Left kidney (tissue), 2 donors: ENCODE results near the gene NLRC4. TPM values are rescaled to one million over a fixed set of nuclear protein-coding genes. Genes with fewer than 3 reads are reported as not detected.
"Not testable (repeated sequence)": the region's sequence is repeated elsewhere in the genome, so short reads cannot be mapped to it uniquely, and the experiment has no call there.

Source experiments
- DNase-seq: peaks from one replicate; pipeline ENCODE4 v3.0.0-alpha.2; 2013
- polyA plus RNA-seq: library from polyadenylated mRNA; unstranded; fragments of 120-200 nt; gene quantifications from one replicate; pipeline ENCODE4 v1.2.1, GENCODE V29; 2013; ENCODE audit not compliant: insufficient read length

NLRC4 gene
- polyA plus RNA-seq, 1 donor = 1.0 TPM

- DNase-seq = no peak
Measured at GRCh38 chr2:32242331-32242730, 22.4 kb downstream of the NLRC4 start.

- DNase-seq = no peak
Measured at GRCh38 chr2:32237996-32238395, 26.7 kb downstream of the NLRC4 start.

- DNase-seq = no peak
Measured at GRCh38 chr2:32237488-32237887, 27.2 kb downstream of the NLRC4 start.

- DNase-seq = no peak
Measured at GRCh38 chr2:32235315-32235714, 29.4 kb downstream of the NLRC4 start.

GRCh38 chr2:32231959-32232358, 32.7 kb downstream of the NLRC4 start:
- no peak for DNase-seq

- DNase-seq = no peak
Measured at GRCh38 chr2:32229635-32230034, 35.1 kb downstream of the NLRC4 start.

GRCh38 chr2:32228181-32228580, 36.5 kb downstream of the NLRC4 start:
- no peak for DNase-seq

GRCh38 chr2:32227492-32227891, 37.2 kb downstream of the NLRC4 start:
- DNase-seq = no peak

- no peak for DNase-seq
Measured at GRCh38 chr2:32222966-32223365, 41.7 kb downstream of the NLRC4 start.

GRCh38 chr2:32220445-32220844, 44.2 kb downstream of the NLRC4 start:
- no peak for DNase-seq

GRCh38 chr2:32212295-32212694, 52.4 kb downstream of the NLRC4 start:
- DNase-seq = no peak

- DNase-seq = no peak
Measured at GRCh38 chr2:32210767-32211408, 53.8 kb downstream of the NLRC4 start.

GRCh38 chr2:32203428-32203827, 61.3 kb downstream of the NLRC4 start:
- DNase-seq = not testable (repeated sequence)

GRCh38 chr2:32200814-32201213, 63.9 kb downstream of the NLRC4 start:
- DNase-seq = no peak

- DNase-seq = no peak
Measured at GRCh38 chr2:32192418-32192817, 72.3 kb downstream of the NLRC4 start.

GRCh38 chr2:32189011-32189410, 75.7 kb downstream of the NLRC4 start:
- no peak for DNase-seq

GRCh38 chr2:32182667-32183066, 82.0 kb downstream of the NLRC4 start:
- DNase-seq = no peak

Other genes starting within 250 kb of the NLRC4 start
- 110 TPM for gene DPY30, start 225.1 kb downstream of the NLRC4 start, polyA plus RNA-seq
- gene SPAST, start 201.3 kb downstream of the NLRC4 start, polyA plus RNA-seq = 36.5 TPM
- gene SLC30A6, start 99.0 kb downstream of the NLRC4 start, polyA plus RNA-seq = 32.8 TPM
- 80.0 TPM for gene YIPF4, start 13.0 kb upstream of the NLRC4 start, polyA plus RNA-seq
- gene BIRC6, start 92.1 kb upstream of the NLRC4 start, polyA plus RNA-seq = 100 TPM